Small intestine (tissue), 7 donors: ENCODE data around the gene TUSC7. TPM values are rescaled to one million over a fixed set of nuclear protein-coding genes. Genes with fewer than 3 reads are reported as not detected.

Experiments
- DNase-seq, 2 donors: peaks; one replicate each; pipeline versions ENCODE4 v3.0.0 to v3.0.0-alpha.2; 2013
- FAIRE-seq: peaks from 2 replicates; lab custom pipeline; 2012; peaks lifted over from hg19 to GRCh38; lab: Jason Lieb, UNC
- H3K27ac ChIP-seq, 3 donors: one replicate each; pipeline ENCODE4 v1.5.1; 2013; ENCODE audit warnings: low read length in 2 of 3, mild to moderate bottlenecking in 2 of 3, control low read depth in 1 of 3, inconsistent platforms in 1 of 3, low read depth in 1 of 3, moderate library complexity in 1 of 3
- H3K27me3 ChIP-seq, 3 donors: one replicate each; pipeline ENCODE4 v1.6.1; 2013; ENCODE audit warnings: low read length in 3 of 3, inconsistent platforms in 1 of 3; ENCODE audit not compliant: control insufficient read depth in 3 of 3, insufficient read depth in 3 of 3
- H3K36me3 ChIP-seq, 3 donors: one replicate each; pipeline ENCODE4 v1.6.1; 2013; ENCODE audit warnings: low read length in 3 of 3, inconsistent platforms in 1 of 3, low read depth in 1 of 3, mild to moderate bottlenecking in 1 of 3, moderate library complexity in 1 of 3; ENCODE audit not compliant: control insufficient read depth in 3 of 3, insufficient read depth in 2 of 3
- H3K4me1 ChIP-seq, 3 donors: one replicate each; pipeline ENCODE4 v1.6.1; 2013; ENCODE audit warnings: low read length in 2 of 3, inconsistent platforms in 1 of 3, low read depth in 1 of 3, mild to moderate bottlenecking in 1 of 3, moderate library complexity in 1 of 3; ENCODE audit not compliant: control insufficient read depth in 3 of 3, insufficient read depth in 2 of 3
- H3K4me3 ChIP-seq, 3 donors: one replicate each; pipeline ENCODE4 v1.5.1; 2013; ENCODE audit warnings: low read length in 3 of 3, control low read depth in 1 of 3, inconsistent platforms in 1 of 3, low read depth in 1 of 3, mild to moderate bottlenecking in 1 of 3, moderate library complexity in 1 of 3
- H3K9me3 ChIP-seq, 2 donors: one replicate each; pipeline ENCODE4 v1.6.1; 2013; ENCODE audit warnings: low read depth in 1 of 2, low read length in 1 of 2; ENCODE audit not compliant: control insufficient read depth in 2 of 2, insufficient read depth in 1 of 2
- WGBS, 3 donors: extraction: QIAGEN DNeasy Blood & Tissue Kit; methylation state at CpG; one replicate each; pipeline ENCODE4 v1.1.7; 2013; 5-methylcytosine and 5-hydroxymethylcytosine counted together
- polyA plus RNA-seq, 4 donors: library from polyadenylated mRNA; stranded (reverse) in 3 of 4; unstranded in 1 of 4; fragments of 200-250 nt in 3 of 4; fragments of 120-200 nt in 1 of 4; gene quantifications; one replicate each; pipeline versions ENCODE4 v1.2.1 to v1.2.3, GENCODE V29; 2013
- donor health status: healthy with polysubstance abuse.
- donor health status: control.
- donor health status: control.
- donor health status: Bipolar disorder and iron deficiency.
- donor health status: healthy.

TUSC7 gene
- polyA plus RNA-seq, 4 donors = not detected

GRCh38 chr3:116691041-116691440 is 18.5 kb upstream of the TUSC7 start:
- FAIRE-seq (no peak), DNase-seq (no peak)
- no peak overlapping the region for H3K4me3 ChIP-seq
- no peaks in the 10 kb centered on the region for H3K27me3 ChIP-seq
- H3K27ac ChIP-seq = no peak overlapping the region
- H3K9me3 ChIP-seq = no peaks in the 10 kb centered on the region
- WGBS, 3 donors = 64 to 79% (median 64%) methylated on average over 2 of the region's 2 CpGs
- no peaks in the 10 kb centered on the region for H3K36me3 ChIP-seq
- H3K4me1 ChIP-seq = no peaks in the 10 kb centered on the region

GRCh38 chr3:116701070-116701469 is 8.5 kb upstream of the TUSC7 start:
- no peaks in the 10 kb centered on the region for H3K36me3 ChIP-seq
- DNase-seq (no peak), FAIRE-seq (no peak)
- H3K9me3 ChIP-seq = no peaks in the 10 kb centered on the region
- H3K27ac ChIP-seq = no peak overlapping the region
- no peaks in the 10 kb centered on the region for H3K27me3 ChIP-seq
- no peaks in the 10 kb centered on the region for H3K4me1 ChIP-seq
- no peak overlapping the region for H3K4me3 ChIP-seq

GRCh38 chr3:116702334-116702733 is 7.2 kb upstream of the TUSC7 start:
- no peaks in the 10 kb centered on the region for H3K36me3 ChIP-seq
- DNase-seq (no peak), FAIRE-seq (no peak)
- H3K27me3 ChIP-seq = no peaks in the 10 kb centered on the region
- 20 to 54% (median 22%) methylated on average over 4 of the region's 4 CpGs for WGBS, 3 donors
- H3K4me1 ChIP-seq = no peaks in the 10 kb centered on the region
- no peak overlapping the region for H3K27ac ChIP-seq
- no peaks in the 10 kb centered on the region for H3K9me3 ChIP-seq
- H3K4me3 ChIP-seq = no peak overlapping the region

GRCh38 chr3:116707531-116707930 is 2.0 kb upstream of the TUSC7 start:
- WGBS, 3 donors = 91 to 93% (median 93%) methylated on average over 3 of the region's 3 CpGs
- DNase-seq (no peak), FAIRE-seq (no peak)
- H3K36me3 ChIP-seq = no peaks in the 10 kb centered on the region
- no peak overlapping the region for H3K27ac ChIP-seq
- H3K27me3 ChIP-seq = no peaks in the 10 kb centered on the region
- no peaks in the 10 kb centered on the region for H3K4me1 ChIP-seq
- H3K4me3 ChIP-seq = no peak overlapping the region
- H3K9me3 ChIP-seq = no peaks in the 10 kb centered on the region

GRCh38 chr3:116716490-116716889 is 6.9 kb downstream of the TUSC7 start:
- no peak for FAIRE-seq
- H3K4me3 ChIP-seq = no peak overlapping the region
- H3K36me3 ChIP-seq = no peaks in the 10 kb centered on the region
- no peaks in the 10 kb centered on the region for H3K4me1 ChIP-seq
- no peaks in the 10 kb centered on the region for H3K27me3 ChIP-seq
- H3K27ac ChIP-seq = no peak overlapping the region
- no peak for DNase-seq
- H3K9me3 ChIP-seq = no peaks in the 10 kb centered on the region
- 48 to 55% (median 50%) methylated on average over 4 of the region's 4 CpGs for WGBS, 3 donors

- 68 to 80% (median 78%) methylated on average over 1 of the region's 1 CpG for WGBS, 3 donors
- no peak for DNase-seq
Measured at GRCh38 chr3:116717566-116717965, 8.0 kb downstream of the TUSC7 start.

GRCh38 chr3:116728454-116728853 is 18.9 kb downstream of the TUSC7 start:
- WGBS, 3 donors = 61 to 75% (median 75%) methylated on average over 2 of the region's 2 CpGs
- Histone ChIP-seq H3K36me3 (no peaks in the 10 kb centered on the region), H3K4me1 (no peaks in the 10 kb centered on the region), H3K27me3 (no peaks in the 10 kb centered on the region), H3K4me3 (no peak overlapping the region), H3K27ac (no peak overlapping the region), H3K9me3 (no peaks in the 10 kb centered on the region)
- FAIRE-seq (no peak), DNase-seq (no peak)

More at GRCh38 chr3:116717566-116717965, 8.0 kb downstream of the TUSC7 start:
- FAIRE-seq = no peak
- H3K4me1 ChIP-seq = no peaks in the 10 kb centered on the region
- no peaks in the 10 kb centered on the region for H3K36me3 ChIP-seq
- no peak overlapping the region for H3K27ac ChIP-seq
- H3K27me3 ChIP-seq = no peaks in the 10 kb centered on the region
- H3K9me3 ChIP-seq = no peaks in the 10 kb centered on the region
- no peak overlapping the region for H3K4me3 ChIP-seq

- no peak overlapping the region for H3K27ac ChIP-seq
- FAIRE-seq (no peak), DNase-seq (no peak)
- H3K4me3 ChIP-seq = no peak overlapping the region
- H3K36me3 ChIP-seq = no peaks in the 10 kb centered on the region
- WGBS, 3 donors = 85 to 91% (median 90%) methylated on average over 2 of the region's 2 CpGs
- H3K27me3 ChIP-seq = no peaks in the 10 kb centered on the region
- H3K4me1 ChIP-seq = no peaks in the 10 kb centered on the region
- H3K9me3 ChIP-seq = peaks cover 0 to 4% of the 10 kb centered on the region in 2 donors
Measured at GRCh38 chr3:116734243-116734642, 24.7 kb downstream of the TUSC7 start.

- H3K36me3 ChIP-seq = no peaks in the 10 kb centered on the region
- DNase-seq (no peak), FAIRE-seq (no peak)
- no peak overlapping the region for H3K27ac ChIP-seq
- no peak overlapping the region for H3K4me3 ChIP-seq
- H3K9me3 ChIP-seq = peaks cover 0 to 4% of the 10 kb centered on the region in 2 donors
- no peaks in the 10 kb centered on the region for H3K4me1 ChIP-seq
- WGBS, 3 donors = 39 to 41% (median 40%) methylated on average over 2 of the region's 2 CpGs
- H3K27me3 ChIP-seq = no peaks in the 10 kb centered on the region
Measured at GRCh38 chr3:116739678-116740077, 30.1 kb downstream of the TUSC7 start.
